ENCODE results near the gene NAT8.
"Not testable (repeated sequence)": the region's sequence is repeated elsewhere in the genome, so short reads cannot be mapped to it uniquely, and the experiment has no call there.

DNA sequence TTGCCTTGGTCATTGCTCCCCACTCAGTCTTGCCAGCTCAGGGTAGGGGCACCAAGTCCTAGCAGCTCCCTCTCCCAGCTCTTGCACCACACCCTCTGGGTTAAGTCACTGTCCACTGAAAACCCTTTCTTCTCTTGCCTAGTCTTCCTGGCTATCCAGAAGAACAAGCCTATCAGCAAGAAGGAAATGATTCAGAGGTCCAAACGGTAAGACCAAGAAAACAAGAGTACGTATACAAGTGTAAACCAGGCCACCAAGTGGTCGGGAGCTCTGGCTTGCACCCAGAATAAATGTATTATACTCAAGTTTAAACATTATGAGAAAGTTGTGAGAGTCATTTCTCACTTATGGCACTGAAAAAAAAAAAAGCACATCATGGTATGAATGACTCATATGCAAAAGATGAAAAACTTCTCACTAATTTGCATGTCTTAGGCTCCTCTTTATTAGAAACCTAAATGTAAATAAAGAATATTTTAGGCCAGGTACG lies 39.1 kb downstream of the NAT8 start:
- TF ChIP-seq, protein P1, sequence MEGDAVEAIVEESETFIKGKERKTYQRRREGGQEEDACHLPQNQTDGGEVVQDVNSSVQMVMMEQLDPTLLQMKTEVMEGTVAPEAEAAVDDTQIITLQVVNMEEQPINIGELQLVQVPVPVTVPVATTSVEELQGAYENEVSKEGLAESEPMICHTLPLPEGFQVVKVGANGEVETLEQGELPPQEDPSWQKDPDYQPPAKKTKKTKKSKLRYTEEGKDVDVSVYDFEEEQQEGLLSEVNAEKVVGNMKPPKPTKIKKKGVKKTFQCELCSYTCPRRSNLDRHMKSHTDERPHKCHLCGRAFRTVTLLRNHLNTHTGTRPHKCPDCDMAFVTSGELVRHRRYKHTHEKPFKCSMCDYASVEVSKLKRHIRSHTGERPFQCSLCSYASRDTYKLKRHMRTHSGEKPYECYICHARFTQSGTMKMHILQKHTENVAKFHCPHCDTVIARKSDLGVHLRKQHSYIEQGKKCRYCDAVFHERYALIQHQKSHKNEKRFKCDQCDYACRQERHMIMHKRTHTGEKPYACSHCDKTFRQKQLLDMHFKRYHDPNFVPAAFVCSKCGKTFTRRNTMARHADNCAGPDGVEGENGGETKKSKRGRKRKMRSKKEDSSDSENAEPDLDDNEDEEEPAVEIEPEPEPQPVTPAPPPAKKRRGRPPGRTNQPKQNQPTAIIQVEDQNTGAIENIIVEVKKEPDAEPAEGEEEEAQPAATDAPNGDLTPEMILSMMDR (IDR thresholded peaks at IDR 0.05), result not testable (repeated sequence)
- not testable (repeated sequence) for TF ChIP-seq POLR2A (IDR thresholded peaks at IDR 0.05)
